ENCODE results near the gene TSSK6.
A peak's percentile ranks its signal among the peaks of the same experiment; 100 is the strongest.

Gene TSSK6

DNA sequence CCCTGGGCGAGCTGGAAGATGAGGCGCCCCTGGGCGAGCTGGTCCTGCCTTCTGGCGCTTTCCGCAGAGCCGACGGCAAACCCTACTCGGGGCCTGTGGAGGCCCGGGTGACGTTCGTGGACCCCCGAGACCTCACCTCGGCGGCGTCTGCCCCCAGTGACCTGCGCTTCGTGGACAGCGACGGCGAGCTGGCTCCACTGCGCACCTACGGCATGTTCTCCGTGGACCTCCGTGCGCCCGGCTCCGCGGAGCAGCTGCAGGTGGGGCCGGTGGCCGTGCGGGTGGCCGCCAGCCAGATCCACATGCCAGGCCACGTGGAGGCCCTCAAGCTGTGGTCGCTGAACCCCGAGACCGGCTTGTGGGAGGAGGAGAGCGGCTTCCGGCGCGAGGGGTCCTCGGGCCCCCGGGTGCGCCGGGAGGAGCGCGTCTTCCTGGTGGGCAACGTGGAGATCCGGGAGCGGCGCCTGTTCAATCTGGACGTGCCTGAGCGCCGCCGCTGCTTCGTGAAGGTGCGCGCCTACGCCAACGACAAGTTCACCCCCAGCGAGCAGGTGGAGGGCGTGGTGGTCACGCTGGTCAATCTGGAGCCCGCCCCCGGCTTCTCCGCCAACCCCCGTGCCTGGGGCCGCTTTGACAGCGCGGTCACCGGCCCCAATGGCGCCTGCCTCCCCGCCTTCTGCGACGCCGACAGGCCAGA is 29.1 kb upstream of the TSSK6 start:
- no peak for DNase-seq

DNA sequence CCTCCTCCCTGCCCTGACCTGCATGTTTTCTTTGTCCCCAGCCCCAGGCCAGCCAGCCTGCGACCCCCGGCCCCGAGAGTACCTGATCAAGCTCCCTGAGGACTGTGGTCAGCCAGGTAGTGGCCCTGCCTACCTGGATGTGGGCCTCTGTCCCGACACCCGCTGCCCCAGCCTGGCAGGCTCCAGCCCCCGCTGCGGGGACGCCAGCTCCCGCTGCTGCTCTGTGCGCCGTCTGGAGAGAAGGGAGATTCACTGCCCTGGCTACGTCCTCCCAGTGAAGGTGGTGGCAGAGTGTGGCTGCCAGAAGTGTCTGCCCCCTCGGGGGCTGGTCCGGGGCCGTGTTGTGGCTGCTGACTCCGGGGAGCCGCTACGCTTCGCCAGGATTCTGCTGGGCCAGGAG is 28.3 kb upstream of the TSSK6 start:
- DNase-seq: no peak

DNA sequence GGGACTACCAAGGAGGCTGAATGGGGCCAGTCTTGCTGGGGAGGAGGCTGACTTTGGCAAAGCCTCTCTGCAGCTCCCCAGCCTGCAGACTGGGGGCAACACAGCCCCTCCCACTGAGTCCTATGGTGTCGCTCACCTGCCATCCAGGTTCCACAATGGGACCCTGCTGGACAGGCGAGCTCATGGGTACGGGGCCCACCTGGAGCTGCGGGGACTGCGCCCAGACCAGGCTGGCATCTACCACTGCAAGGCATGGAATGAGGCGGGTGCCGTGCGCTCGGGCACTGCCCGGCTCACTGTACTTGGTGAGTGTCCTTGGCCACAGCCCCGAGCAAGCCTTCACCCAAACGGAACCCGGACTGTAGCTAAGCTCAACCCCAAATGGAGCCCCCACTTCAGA is 27.8 kb upstream of the TSSK6 start:
- no peak for DNase-seq

DNA sequence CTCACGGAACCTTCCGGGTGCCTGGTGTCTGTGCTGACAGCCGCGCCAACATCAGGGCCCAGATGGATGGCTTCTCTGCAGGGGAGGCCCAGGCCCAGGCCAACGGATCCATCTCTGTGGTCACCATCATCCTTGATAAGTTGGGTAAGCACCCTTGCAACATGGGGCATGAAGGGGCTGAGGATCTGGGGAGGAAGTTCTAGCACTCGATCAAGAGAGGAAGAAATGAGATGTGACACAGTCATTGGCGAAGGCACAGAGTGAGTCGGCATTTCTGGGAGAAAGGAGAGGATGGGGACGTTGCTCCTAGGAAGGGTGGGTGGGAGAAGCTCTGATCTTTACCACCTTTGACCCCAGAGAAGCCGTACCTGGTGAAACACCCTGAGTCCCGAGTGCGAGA is 27.2 kb upstream of the TSSK6 start:
- no peak for DNase-seq

DNA sequence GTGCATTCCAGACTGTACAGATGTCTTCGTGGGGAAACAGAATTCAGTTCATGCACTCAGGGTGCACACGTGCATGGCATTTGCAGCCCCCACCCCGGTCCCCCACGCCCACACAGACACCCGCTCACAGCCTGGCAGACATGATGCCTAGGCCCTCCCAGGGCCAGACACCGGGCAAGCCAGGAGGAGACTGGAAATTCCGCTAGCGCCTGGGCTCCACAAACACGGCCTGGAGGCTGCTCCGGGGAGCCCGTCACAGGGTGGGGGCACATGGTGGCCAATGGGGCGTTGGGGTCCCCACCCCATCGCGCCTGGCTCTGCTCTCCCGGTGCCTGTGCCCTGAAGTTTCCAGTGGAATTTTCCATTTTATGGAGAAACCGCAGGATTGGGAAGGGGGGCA is 26.3 kb upstream of the TSSK6 start:
- DNase-seq: no peak

DNA sequence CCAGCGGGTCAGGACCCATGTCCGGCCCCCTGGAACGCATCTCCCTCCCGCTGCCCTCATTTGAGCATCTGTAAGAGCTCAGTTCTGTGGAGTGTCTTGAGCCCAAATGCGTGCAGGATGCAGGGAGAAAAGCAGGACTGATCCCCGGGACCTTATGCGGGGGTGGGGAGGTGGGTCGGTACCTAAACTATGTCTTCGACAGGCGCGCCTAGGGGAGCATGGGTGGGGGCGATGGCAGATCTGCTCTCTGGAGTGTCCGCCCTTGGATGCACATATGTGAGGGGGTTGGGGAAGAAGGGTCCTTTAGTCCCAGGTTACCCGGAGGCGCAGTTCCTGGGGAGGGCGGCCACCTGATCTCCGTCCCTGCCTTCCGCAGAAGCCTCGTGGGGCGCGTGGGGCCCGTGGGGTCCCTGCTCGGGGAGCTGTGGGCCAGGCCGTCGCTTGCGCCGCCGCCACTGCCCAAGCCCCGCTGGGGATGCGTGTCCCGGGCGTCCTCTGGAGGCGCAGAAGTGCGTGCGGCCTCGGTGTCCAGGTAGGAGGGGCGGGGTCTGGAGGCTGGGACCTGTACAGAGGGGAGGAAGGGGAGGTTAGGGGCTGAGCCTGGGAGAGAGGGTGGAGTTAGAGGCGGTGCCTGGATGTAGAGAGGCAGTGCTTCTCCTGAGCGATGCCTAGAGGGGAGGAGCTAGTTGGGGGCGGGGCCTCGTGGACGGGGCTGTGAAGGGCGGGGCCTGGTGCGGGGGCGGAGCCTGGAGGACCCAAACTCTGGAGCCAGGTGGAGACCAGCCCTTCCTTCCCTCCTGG is 25.6 kb upstream of the TSSK6 start:
- DNase-seq: peak; percentile 76

DNA sequence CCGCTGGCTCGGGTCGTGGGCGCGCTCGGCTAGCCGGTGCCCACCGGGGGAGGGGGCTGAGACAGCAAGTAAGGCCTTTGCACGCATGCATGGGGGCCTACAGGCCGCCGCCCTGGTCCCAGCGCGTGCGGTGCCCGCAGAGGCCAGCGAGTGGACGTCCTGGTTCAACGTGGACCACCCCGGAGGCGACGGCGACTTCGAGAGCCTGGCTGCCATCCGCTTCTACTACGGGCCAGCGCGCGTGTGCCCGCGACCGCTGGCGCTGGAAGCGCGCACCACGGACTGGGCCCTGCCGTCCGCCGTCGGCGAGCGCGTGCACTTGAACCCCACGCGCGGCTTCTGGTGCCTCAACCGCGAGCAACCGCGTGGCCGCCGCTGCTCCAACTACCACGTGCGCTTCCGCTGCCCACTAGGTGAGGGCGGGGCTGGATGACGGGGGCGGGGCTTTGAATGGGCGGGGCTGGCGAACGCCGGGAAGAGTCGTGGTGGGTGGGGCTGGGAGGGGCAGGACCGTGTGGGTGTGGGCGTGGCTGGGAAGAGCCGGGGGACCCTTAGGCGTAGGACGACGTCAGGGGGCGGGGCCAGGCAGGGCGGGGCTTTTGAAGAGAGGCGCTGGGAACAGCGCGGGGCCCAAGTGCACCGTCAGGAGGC is 24.8 kb upstream of the TSSK6 start:
- peak; percentile 64 for DNase-seq

DNA sequence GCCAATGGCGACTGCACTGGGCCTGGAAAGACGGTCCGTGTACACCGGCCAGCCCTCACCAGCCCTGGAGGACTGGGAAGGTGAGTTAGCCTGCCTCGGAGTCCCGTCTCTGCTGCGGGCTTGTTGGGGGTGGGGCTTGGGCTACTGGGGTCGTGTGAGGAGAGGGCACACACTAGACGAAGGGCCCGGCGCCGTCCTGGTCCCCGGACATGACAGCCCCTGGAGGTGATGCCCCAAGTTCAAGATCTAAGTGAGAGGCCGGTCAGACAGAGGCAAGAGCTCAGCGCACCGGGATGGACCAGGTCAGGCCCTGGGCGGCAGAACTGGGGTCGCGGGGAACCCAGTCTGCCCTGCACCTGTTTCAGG is 24.3 kb upstream of the TSSK6 start:
- no peak for DNase-seq

DNA sequence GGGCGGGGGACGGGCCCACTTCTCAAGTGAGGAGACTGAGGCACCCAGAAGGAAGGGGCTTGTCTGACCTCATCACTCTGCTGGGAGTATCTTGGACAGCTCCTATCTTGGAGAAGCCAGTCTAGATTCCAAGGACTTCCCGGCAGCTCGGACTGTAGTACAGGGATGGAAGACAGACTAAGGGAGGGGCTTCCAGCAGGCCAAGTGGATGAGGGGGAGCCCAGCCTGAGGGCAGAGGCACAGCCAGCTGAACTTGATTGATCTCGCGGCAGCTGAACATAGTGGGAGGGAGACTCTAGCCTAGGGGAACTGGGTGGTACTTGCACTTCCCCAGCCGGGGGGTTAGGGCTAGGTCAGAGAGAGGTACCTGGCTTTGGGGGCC is 23.4 kb upstream of the TSSK6 start:
- DNase-seq: no peak

DNA sequence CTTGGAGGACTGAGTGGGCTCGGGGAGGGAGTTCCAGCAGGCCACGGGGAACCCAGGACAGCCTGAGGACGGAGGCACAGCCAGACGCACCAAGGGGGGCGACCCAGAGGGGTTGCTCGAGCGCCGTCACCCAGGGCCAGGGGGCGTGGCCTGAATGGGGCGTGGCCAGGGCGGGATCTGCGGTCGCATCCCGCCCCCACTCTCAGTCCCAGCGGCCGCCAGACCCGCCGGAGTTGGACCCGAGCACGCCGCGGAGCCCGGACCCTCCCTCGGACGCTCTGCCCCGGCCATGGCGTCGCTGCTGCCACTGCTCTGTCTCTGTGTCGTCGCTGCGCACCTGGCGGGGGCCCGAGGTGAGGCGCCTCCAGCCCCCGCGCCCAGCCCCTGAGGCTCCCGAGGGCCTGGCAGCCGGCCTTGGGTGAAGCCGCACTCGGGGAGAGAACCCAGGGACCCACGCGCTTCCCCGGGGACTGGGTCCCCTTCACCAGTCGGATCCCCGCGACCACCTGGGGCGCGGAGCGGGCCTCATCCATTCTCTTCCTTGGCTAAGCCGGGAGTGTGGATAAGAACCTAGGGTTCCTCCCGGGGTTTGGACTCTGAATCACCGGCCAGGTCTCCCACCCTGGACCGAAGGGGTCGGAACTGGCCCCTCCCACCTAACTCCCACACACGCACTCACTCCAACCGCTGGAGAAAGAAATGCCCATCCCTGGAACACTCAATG is 22.9 kb upstream of the TSSK6 start, which contains the start of gene CILP2:
Gene CILP2, plus strand, starts transcription at position 205 of the 724 bp plus-strand sequence. Its CDS starts 85 bp downstream, at position 290.
- peak; percentile 44 for DNase-seq

DNA sequence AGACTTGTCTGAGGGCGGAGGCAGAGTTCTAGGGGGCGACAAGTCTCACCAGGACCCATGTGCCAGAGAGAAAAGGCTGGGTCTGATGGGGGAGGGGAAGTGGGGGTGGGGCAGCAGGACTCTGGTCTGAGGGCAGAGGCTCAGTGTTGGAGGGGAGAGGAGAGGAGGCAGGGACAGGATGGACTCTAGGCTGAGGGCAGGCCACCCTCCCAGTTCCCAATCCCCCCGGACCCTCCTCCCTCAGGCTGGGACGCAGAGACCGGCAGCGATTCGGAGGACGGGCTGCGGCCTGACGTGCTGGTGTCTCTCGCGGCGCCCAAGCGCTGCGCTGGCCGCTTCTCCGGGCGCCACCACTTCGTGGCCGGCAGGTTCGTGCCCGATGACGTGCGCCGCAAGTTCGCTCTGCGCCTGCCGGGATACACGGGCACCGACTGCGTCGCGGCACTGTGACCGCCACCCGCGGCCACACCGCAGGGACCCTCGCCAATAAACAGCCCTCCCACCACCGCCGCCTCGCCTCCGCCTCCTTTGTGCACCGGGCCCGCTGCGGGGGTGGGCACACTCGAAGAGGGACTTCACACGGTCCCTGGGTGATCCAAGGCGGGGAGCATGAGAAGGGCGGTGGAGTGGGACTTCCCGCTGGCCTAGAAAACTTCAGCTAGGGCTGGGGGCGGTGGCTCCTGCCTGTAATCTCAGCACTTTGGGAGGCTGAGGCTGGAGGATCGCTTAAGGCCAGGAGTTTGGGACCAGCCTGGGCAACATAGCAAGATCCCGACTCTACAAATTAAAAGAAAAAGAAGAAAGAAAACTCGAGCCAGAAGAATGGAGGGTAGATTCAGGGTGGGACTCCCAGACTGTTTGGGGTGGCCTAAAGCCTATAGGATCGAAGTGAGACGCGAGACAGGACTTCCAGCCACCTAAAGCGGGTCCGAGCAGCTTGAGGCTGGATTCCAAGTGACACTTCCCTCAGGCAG is 22.0 kb upstream of the TSSK6 start:
- peak; percentile 24 for DNase-seq

DNA sequence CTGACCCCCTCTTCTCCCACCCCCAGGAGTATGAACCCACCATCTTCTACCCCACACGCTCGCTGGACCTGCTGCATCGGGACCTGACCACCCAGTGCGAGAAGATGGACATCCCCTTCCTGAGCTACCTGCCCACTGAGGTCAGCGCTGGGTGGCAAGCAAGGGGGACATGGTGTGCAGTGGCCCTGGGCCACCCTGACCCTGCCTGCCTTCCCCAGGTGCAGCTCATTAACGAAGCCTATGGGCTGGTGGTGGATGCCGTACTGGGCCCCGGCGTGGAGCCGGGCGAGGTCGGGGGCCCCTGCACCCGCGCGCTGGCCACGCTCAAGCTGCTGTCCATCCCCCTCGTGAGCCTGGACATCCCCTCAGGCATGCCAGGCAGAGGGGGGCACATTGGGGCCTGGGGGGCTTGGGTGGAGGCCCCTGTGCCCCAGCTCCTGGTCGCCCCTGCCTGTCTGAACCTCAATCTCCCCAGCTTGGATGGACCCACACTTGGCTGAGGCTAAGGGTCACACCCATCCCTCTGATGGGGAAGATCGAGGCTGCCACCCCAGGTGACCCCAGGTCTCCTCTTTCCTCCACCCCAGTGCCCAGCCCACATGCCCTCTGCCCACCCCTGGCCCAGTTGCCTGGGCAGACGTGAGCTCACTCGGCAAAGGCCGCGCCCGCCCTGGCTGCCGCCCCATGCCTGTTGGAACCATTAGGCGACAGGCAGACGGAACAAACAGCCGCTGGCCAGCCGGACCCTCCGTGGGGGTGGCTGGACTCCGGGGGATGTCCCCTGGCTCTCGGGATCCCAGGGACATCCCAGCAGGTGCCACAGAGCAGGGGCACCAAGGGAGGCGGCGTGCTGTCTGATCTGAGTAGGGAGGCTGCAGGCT is 20.2 kb upstream of the TSSK6 start:
- DNase-seq: no peak

DNA sequence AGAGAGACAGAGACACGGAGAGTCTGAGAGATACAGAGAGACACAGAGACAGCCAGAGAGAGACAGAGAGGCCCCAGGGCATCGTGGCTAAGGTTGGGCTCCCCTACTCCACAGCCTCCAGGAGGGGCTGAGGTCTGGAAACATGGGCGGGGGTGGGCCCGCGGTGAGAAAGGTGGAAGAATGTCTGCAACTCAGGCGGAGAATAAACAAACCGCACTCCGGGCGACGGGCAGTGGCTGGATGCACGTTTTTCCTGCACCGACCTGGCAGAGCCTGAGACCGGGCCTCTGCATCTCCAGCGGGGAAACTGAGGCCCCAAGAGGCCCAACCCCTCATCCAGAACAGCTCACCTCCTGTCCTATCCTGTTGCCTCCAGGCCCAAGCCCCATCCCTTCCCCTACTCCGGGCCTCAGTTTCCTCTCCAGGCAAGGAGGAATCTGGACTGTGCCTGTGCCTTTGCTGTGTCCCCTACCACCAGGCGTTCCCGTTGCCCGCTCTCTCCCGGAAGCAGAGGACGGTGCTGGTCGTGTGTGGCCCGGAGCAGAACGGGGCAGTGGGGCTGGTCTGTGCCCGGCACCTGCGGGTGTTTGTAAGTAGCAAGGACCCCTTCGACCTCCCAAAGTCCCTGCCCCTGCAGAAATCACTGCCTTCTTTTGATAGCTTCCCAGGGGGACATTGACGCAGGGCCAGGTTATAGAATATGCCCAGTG is 19.4 kb upstream of the TSSK6 start:
- DNase-seq: no peak

DNA sequence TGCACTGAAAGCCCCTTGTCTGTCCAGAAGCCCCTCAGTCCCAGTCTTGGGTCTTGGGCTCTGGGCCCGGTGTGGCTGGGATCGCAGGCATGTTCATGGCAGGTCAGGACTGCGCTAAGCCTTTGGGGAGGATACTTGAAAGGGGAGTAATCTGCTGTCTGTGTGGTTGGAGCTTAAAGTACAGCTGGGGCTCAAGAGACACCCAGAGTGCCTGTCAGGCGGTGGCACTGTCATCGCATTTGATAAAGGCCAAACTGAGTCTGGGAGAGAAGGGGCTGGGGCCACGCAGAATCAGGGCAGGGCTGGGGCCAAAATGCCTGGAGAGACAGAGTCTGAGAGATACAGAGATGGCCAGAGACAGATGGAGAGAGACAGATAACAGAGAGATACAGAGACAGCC is 18.5 kb upstream of the TSSK6 start:
- no peak for DNase-seq

DNA sequence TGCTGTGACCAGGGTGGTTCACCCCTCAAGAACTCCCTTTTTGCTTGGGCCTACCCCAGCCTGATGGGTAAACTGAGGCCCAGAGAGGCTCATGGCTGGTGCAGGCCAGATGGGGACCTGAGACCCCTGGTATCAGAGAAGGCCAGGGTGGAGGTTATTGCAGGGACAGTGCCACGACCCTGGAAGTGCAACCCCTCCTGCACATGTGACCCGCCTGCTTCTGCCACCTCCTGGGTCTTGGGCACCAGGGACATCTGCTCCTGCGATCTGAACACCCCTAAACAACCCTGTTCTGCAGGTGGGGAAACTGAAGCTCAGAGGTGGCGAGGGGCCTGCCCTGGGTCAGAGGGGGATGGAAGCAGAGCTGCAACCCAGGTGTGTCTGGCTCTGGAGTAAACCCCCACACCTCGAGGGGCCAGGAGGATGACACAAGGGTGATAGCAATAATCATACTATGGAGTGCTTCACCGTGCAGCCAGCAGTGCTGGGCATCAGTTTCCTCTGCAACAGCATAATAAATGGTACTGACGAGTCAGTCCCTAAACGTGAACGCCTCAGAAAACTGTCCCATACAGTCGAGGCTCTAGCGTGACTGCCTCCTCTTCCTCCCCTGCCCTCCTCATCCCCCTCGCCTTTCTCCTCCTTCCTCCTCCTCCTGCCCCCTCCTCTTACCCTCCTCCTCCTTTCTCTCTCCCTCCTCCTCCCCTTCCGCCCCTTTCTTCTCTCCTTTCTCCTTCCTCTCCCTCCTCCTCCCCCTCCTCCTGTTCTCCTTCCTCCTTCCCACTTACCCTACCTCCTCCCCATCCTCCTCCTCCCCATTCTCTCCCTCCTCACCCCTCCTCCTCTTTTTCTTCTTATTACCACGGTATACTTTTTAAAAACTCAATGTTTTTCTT is 17.7 kb upstream of the TSSK6 start:
- DNase-seq: no peak

DNA sequence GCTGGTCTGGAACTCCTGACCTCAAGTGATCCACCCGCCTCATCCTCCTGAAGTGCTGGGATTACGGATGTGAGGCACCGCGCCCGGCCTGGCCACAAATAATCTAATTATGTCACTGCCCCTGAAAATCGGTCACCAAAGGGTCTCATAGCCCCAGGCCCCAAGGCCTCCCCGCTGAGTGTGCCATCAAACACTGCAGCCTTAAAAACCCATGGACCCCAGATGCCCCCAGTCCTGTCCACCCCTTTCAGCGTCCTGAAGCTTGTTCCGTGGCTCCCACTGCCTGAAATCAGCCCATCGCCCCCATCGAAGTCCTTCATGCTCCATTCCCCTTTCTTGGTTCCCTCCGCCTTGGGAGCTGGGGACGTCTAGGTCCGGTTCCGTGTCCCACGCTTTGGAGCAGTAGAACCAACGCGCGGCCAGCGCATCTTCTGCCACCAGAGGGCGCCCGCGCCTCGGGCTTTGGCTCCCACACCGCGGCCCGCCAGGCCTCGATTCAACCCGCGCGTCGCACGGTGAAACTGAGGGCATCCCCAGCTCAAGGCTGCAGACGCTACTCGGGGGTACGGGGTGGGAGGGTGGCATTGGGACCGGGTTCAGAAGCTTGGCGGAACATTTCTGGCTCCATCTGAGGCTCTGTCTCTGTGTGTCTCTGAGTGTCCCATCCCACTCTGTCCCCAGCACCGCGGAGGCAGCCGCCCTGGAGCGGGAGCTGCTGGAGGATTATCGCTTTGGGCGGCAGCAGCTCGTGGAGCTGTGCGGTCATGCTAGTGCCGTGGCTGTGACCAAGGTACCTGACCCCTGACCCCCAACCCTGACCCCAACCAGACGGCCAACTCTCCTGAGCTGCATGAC is 16.8 kb upstream of the TSSK6 start:
- DNase-seq: peak; percentile 88

DNA sequence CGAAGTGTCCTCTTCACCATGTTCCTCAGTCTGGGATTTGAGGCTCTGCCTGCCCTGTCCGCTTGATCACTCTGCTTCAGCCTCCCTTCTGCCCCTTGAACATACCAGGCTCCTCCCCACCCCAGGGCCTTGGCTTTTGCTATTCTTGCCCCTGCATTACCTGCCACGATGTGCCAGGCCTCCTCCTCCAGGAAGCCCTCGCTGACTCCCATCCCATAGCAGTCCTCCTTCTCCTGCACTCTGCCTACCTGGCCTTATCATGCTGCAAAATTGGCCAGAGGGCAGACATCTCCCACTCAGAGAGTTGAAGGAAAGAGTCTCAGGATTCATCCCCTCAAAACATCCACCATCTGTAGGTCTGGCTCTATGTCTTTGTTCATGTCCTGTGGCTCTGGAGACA is 15.5 kb upstream of the TSSK6 start:
- no peak for DNase-seq

DNA sequence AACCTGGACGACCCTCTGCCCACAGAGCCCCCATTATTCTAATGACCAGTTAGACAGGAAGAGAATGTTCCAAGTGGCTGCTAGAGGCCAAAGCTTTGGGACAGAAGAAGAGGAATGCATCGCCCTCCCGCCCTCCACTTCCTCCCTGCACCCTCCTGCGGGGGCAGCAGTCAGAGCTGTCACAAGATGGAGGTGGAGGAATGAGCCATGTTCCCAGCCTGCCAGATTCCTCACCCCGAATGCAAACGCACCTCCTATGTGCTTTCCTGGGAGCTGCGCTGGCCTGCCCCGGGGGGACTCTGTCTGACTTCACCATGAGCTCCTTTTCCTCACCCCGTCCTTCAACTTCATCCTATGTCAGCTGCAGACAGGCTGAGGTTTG is 15.1 kb upstream of the TSSK6 start:
- no peak for DNase-seq

All from activated naive CD4-positive, alpha-beta T cell treated with Interleukin-2 at 50 U/mL for 16 hours (primary cell).